ENCODE results near the gene NEGR1. TPM values are rescaled to one million over a fixed set of nuclear protein-coding genes. Genes with fewer than 3 reads are reported as not detected.

Gene NEGR1
- total RNA-seq, 2 donors from 2014 or later, result 0.08 TPM; not detected in 1

GRCh38 chr1:71828431-71829012 lies 453.8 kb downstream of the NEGR1 start:
- H3K27me3 Mint-ChIP-seq, result no peaks in the 10 kb centered on the region
- no peaks in the 10 kb centered on the region for H3K9me3 ChIP-seq (ENCODE audit: control insufficient read depth, low read length, poor library complexity, severe bottlenecking)
- H3K36me3 Mint-ChIP-seq (ENCODE audit: low read depth), result no peaks in the 10 kb centered on the region
- ATAC-seq (no peak), DNase-seq (no peak)
- H3K27ac Mint-ChIP-seq, result no peak overlapping the region
- no peak overlapping the region for H3K4me3 Mint-ChIP-seq
- H3K4me1 Mint-ChIP-seq, result no peaks in the 10 kb centered on the region

- DNase-seq, result no peak
- no peak for ATAC-seq
- Mint-ChIP-seq H3K27me3 (no peaks in the 10 kb centered on the region), H3K36me3 (ENCODE audit: low read depth) (no peaks in the 10 kb centered on the region), H3K4me3 (no peak overlapping the region), H3K27ac (no peak overlapping the region), H3K4me1 (no peaks in the 10 kb centered on the region)
- H3K9me3 ChIP-seq (ENCODE audit: control insufficient read depth, low read length, poor library complexity, severe bottlenecking), result no peaks in the 10 kb centered on the region
Measured at GRCh38 chr1:71823708-71824305, 458.5 kb downstream of the NEGR1 start.

GRCh38 chr1:71817028-71817427 lies 465.3 kb downstream of the NEGR1 start:
- Mint-ChIP-seq H3K36me3 (ENCODE audit: low read depth) (no peaks in the 10 kb centered on the region), H3K27ac (no peak overlapping the region), H3K4me3 (no peak overlapping the region), H3K27me3 (no peaks in the 10 kb centered on the region), H3K4me1 (no peaks in the 10 kb centered on the region)
- no peak for DNase-seq
- ATAC-seq, result no peak
- H3K9me3 ChIP-seq (ENCODE audit: control insufficient read depth, low read length, poor library complexity, severe bottlenecking), result no peaks in the 10 kb centered on the region

- H3K27me3 Mint-ChIP-seq, result no peaks in the 10 kb centered on the region
- H3K27ac Mint-ChIP-seq, result no peak overlapping the region
- no peak for DNase-seq
- no peaks in the 10 kb centered on the region for H3K36me3 Mint-ChIP-seq (ENCODE audit: low read depth)
- no peaks in the 10 kb centered on the region for H3K4me1 Mint-ChIP-seq
- no peak overlapping the region for H3K4me3 Mint-ChIP-seq
- ATAC-seq, result no peak
- H3K9me3 ChIP-seq (ENCODE audit: control insufficient read depth, low read length, poor library complexity, severe bottlenecking), result no peaks in the 10 kb centered on the region
Measured at GRCh38 chr1:71809085-71809484, 473.3 kb downstream of the NEGR1 start.

GRCh38 chr1:71804140-71804539 lies 478.2 kb downstream of the NEGR1 start:
- Mint-ChIP-seq H3K4me1 (no peaks in the 10 kb centered on the region), H3K4me3 (no peak overlapping the region), H3K36me3 (ENCODE audit: low read depth) (no peaks in the 10 kb centered on the region), H3K27ac (no peak overlapping the region), H3K27me3 (no peaks in the 10 kb centered on the region)
- ATAC-seq (no peak), DNase-seq (no peak)
- H3K9me3 ChIP-seq (ENCODE audit: control insufficient read depth, low read length, poor library complexity, severe bottlenecking), result no peaks in the 10 kb centered on the region

GRCh38 chr1:71796006-71796405 lies 486.3 kb downstream of the NEGR1 start:
- Mint-ChIP-seq H3K27ac (no peak overlapping the region), H3K36me3 (ENCODE audit: low read depth) (no peaks in the 10 kb centered on the region), H3K4me1 (no peaks in the 10 kb centered on the region), H3K27me3 (no peaks in the 10 kb centered on the region), H3K4me3 (no peak overlapping the region)
- DNase-seq (no peak), ATAC-seq (no peak)
- H3K9me3 ChIP-seq (ENCODE audit: control insufficient read depth, low read length, poor library complexity, severe bottlenecking), result no peaks in the 10 kb centered on the region

GRCh38 chr1:71792264-71792663 lies 490.1 kb downstream of the NEGR1 start:
- Mint-ChIP-seq H3K4me3 (no peak overlapping the region), H3K27me3 (no peaks in the 10 kb centered on the region), H3K36me3 (ENCODE audit: low read depth) (no peaks in the 10 kb centered on the region), H3K27ac (no peak overlapping the region), H3K4me1 (no peaks in the 10 kb centered on the region)
- H3K9me3 ChIP-seq (ENCODE audit: control insufficient read depth, low read length, poor library complexity, severe bottlenecking), result no peaks in the 10 kb centered on the region
- DNase-seq (no peak), ATAC-seq (no peak)

- H3K36me3 Mint-ChIP-seq (ENCODE audit: low read depth), result no peaks in the 10 kb centered on the region
- no peaks in the 10 kb centered on the region for H3K27me3 Mint-ChIP-seq
- ATAC-seq (no peak), DNase-seq (no peak)
- no peaks in the 10 kb centered on the region for H3K4me1 Mint-ChIP-seq
- H3K27ac Mint-ChIP-seq, result no peak overlapping the region
- H3K9me3 ChIP-seq (ENCODE audit: control insufficient read depth, low read length, poor library complexity, severe bottlenecking), result no peaks in the 10 kb centered on the region
- no peak overlapping the region for H3K4me3 Mint-ChIP-seq
Measured at GRCh38 chr1:71788113-71788512, 494.2 kb downstream of the NEGR1 start.

GRCh38 chr1:71787699-71788098 lies 494.6 kb downstream of the NEGR1 start:
- Mint-ChIP-seq H3K27me3 (no peaks in the 10 kb centered on the region), H3K4me1 (no peaks in the 10 kb centered on the region), H3K36me3 (ENCODE audit: low read depth) (no peaks in the 10 kb centered on the region), H3K4me3 (no peak overlapping the region), H3K27ac (no peak overlapping the region)
- no peak for ATAC-seq
- DNase-seq, result no peak
- H3K9me3 ChIP-seq (ENCODE audit: control insufficient read depth, low read length, poor library complexity, severe bottlenecking), result no peaks in the 10 kb centered on the region

GRCh38 chr1:71786218-71786617 lies 496.1 kb downstream of the NEGR1 start:
- H3K36me3 Mint-ChIP-seq (ENCODE audit: low read depth), result no peaks in the 10 kb centered on the region
- DNase-seq (no peak), ATAC-seq (no peak)
- no peak overlapping the region for H3K4me3 Mint-ChIP-seq
- no peak overlapping the region for H3K27ac Mint-ChIP-seq
- no peaks in the 10 kb centered on the region for H3K4me1 Mint-ChIP-seq
- H3K9me3 ChIP-seq (ENCODE audit: control insufficient read depth, low read length, poor library complexity, severe bottlenecking), result no peaks in the 10 kb centered on the region
- no peaks in the 10 kb centered on the region for H3K27me3 Mint-ChIP-seq

- no peak for ATAC-seq
Measured at GRCh38 chr1:71785450-71785849, 496.9 kb downstream of the NEGR1 start.

GRCh38 chr1:71785000-71785399 lies 497.3 kb downstream of the NEGR1 start:
- Mint-ChIP-seq H3K4me1 (no peaks in the 10 kb centered on the region), H3K27me3 (no peaks in the 10 kb centered on the region), H3K4me3 (no peak overlapping the region), H3K36me3 (ENCODE audit: low read depth) (no peaks in the 10 kb centered on the region), H3K27ac (no peak overlapping the region)
- no peak for DNase-seq
- H3K9me3 ChIP-seq (ENCODE audit: control insufficient read depth, low read length, poor library complexity, severe bottlenecking), result no peaks in the 10 kb centered on the region
- ATAC-seq, result no peak

More at GRCh38 chr1:71785450-71785849, 496.9 kb downstream of the NEGR1 start:
- Mint-ChIP-seq H3K27ac (no peak overlapping the region), H3K27me3 (no peaks in the 10 kb centered on the region), H3K36me3 (ENCODE audit: low read depth) (no peaks in the 10 kb centered on the region), H3K4me3 (no peak overlapping the region), H3K4me1 (no peaks in the 10 kb centered on the region)
- no peak for DNase-seq
- no peaks in the 10 kb centered on the region for H3K9me3 ChIP-seq (ENCODE audit: control insufficient read depth, low read length, poor library complexity, severe bottlenecking)

- Mint-ChIP-seq H3K4me3 (no peak overlapping the region), H3K27ac (no peak overlapping the region), H3K4me1 (no peaks in the 10 kb centered on the region), H3K27me3 (no peaks in the 10 kb centered on the region), H3K36me3 (ENCODE audit: low read depth) (no peaks in the 10 kb centered on the region)
- DNase-seq (no peak), ATAC-seq (no peak)
- H3K9me3 ChIP-seq (ENCODE audit: control insufficient read depth, low read length, poor library complexity, severe bottlenecking), result no peaks in the 10 kb centered on the region
Measured at GRCh38 chr1:71784241-71784640, 498.1 kb downstream of the NEGR1 start.

GRCh38 chr1:71783071-71783470 lies 499.3 kb downstream of the NEGR1 start:
- Mint-ChIP-seq H3K36me3 (ENCODE audit: low read depth) (no peaks in the 10 kb centered on the region), H3K4me1 (no peaks in the 10 kb centered on the region), H3K27me3 (no peaks in the 10 kb centered on the region), H3K4me3 (no peak overlapping the region), H3K27ac (no peak overlapping the region)
- no peaks in the 10 kb centered on the region for H3K9me3 ChIP-seq (ENCODE audit: control insufficient read depth, low read length, poor library complexity, severe bottlenecking)
- DNase-seq, result no peak
- ATAC-seq, result no peak
